ENCODE results near the gene PBX2. TPM values are rescaled to one million over a fixed set of nuclear protein-coding genes. Genes with fewer than 3 reads are reported as not detected.
A peak's percentile ranks its signal among the peaks of the same experiment; 100 is the strongest.

The PBX2 gene, protein sequence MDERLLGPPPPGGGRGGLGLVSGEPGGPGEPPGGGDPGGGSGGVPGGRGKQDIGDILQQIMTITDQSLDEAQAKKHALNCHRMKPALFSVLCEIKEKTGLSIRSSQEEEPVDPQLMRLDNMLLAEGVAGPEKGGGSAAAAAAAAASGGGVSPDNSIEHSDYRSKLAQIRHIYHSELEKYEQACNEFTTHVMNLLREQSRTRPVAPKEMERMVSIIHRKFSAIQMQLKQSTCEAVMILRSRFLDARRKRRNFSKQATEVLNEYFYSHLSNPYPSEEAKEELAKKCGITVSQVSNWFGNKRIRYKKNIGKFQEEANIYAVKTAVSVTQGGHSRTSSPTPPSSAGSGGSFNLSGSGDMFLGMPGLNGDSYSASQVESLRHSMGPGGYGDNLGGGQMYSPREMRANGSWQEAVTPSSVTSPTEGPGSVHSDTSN
- 1 to 10 TPM in 5 of 6 donors, under 1 TPM in 1; 0.64 to 4.0 (median 3.1) TPM for polyA plus RNA-seq (ENCODE audit: low read depth in 6 of 6)

DNA sequence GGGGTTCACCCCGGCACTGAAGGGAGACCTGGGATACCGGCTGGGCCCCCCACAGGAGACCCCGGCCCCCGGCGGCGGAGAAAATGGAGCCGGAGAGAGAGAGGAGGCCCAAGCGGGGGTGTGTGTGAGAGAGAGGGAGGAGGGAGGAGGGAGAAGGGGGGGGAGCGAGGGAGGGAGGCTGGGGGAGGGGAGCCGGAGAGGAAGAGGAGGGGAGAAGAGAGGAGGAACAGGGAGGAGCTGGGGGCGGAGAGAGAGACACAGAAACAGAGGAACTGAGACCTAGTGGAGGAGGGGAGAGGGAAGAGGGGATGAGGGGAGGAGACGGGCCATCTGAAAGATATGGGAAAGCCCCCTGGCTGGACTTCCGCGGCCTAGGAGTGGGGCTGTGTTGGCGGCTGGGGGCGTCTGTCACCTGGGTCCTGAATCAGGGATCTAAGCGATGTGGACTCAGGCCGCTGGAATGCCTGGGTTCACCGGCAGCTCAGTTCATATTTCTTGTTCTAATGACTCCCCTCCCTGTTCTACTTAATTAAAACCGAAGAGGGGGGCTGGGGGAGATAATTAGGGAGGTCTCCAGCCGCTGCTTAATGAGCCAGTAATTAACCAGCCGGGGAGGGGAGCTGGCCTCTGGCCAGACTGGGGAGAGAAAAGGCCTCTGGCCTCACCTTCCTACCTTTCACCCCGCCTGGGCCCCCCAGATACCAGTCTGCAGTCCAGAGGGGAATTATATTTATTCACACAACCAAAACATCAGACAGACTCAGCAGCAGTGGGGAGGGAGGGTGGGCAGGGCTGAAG, at the start of gene PBX2:
PBX2 (minus strand) TSS at position 149 of the 798 bp plus-strand sequence. CDS start 287 bp downstream, outside the sequence.
- peaks cover 76 to 83% (median 82%) of the 10 kb centered on the region in 3 donors for H3K4me1 Mint-ChIP-seq

DNA sequence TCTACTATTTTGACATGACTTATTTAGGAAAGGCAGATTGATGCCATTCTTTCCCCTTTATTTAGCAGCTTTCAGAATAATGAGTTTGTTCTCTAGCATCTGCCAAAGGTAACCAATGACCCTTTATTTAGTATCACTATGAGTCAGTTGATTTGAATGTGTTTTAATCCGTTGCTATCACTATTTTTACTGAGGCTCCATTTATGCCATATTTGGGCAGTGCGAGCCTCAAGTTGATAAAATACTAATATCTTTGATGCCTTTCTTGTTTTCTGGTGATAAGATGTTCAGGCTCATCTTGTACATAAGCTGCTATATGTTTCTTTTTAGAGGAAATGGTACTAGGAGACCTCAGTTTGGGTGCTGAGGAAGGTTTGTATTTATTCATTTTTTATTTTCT, 49.5 kb upstream of the PBX2 start:
- no peak for DNase-seq
- peaks cover 0 to 11% (median 0%) of the 10 kb centered on the region in 3 donors for H3K27me3 Mint-ChIP-seq
- ATAC-seq (ENCODE audit: low read depth in 2 of 2) = no peak
- H3K27ac Mint-ChIP-seq = peak overlapping the region in 1 of 6 donors; percentile 30
- H3K9me3 Mint-ChIP-seq = no peaks in the 10 kb centered on the region
- no peak overlapping the region for H3K4me3 Mint-ChIP-seq
- no peaks in the 10 kb centered on the region for H3K36me3 Mint-ChIP-seq
- peaks cover 4 to 7% (median 5%) of the 10 kb centered on the region in 3 donors for H3K4me1 Mint-ChIP-seq

More for the DNA sequence above, at the start of gene PBX2:
- Mint-ChIP-seq H3K27ac (peak within 1 kb of the TSS; percentile 98 to 100 (median 99)), H3K36me3 (peaks cover 16 to 41% of the 10 kb centered on the region in 2 donors), H3K27me3 (no peaks in the 10 kb centered on the region), H3K4me3 (peak within 1 kb of the TSS; percentile 94 to 99 (median 98)), H3K9me3 (no peaks in the 10 kb centered on the region)
- DNase-seq = peak; percentile 88
- ATAC-seq (ENCODE audit: low read depth in 2 of 2) = peak; percentile 83

DNA sequence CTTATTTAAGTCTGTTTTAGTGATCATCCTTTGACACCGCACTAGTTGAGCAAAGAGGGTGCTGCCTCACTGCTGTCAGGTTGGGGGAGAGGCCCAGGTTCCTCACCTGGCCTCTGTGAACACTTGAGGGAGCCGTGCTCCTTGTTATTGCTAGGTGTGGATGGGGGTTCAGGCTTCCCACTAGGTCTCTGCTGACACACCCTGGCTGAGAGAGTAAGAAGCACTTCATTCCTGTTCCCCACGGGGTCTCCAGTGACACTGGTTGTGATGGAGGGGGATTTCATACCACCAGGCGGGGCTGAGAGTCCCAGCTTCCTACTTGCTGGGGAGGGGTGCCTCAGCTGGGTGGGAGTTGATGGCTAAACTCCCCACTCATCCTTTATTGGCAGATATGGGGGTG, 44.9 kb upstream of the PBX2 start:
- peak in 1 of 2 donors; percentile 37 for ATAC-seq (ENCODE audit: low read depth in 2 of 2)
- Mint-ChIP-seq H3K9me3 (peaks cover 0 to 2% (median 0%) of the 10 kb centered on the region in 7 donors), H3K4me1 (peaks cover 0 to 4% (median 0%) of the 10 kb centered on the region in 3 donors), H3K27ac (no peak overlapping the region), H3K4me3 (no peak overlapping the region), H3K36me3 (no peaks in the 10 kb centered on the region), H3K27me3 (peaks cover 0 to 11% (median 0%) of the 10 kb centered on the region in 3 donors)
- no peak for DNase-seq

DNA sequence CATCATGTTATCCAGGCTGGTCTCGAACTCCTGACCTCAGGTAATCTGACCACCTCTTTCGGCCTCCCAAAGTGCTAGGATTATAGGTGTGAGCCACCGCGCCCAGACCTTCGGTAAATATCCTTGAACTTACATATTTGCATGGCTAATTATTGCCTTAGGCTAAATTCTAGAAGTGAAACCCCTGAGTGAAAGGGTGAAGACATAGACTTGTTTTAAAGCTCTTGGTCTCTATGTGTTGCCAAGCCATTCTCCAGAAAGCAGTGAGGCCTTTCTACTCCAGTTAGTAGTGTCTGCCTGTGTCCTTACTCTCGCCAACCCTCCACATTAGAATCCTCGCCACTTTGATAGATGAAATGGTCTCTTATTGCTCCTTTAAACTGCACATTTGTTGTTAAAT, 36.4 kb upstream of the PBX2 start:
- Mint-ChIP-seq H3K4me1 (peaks cover 55 to 72% (median 57%) of the 10 kb centered on the region in 3 donors), H3K27me3 (no peaks in the 10 kb centered on the region), H3K4me3 (peak overlapping the region in 4 of 8 donors; percentile 32 to 82 (median 48)), H3K9me3 (no peaks in the 10 kb centered on the region), H3K36me3 (no peaks in the 10 kb centered on the region), H3K27ac (peak overlapping the region; percentile 56 to 97 (median 83))
- DNase-seq = peak; percentile 23
- ATAC-seq (ENCODE audit: low read depth in 2 of 2) = peak; percentile 54 to 58

DNA sequence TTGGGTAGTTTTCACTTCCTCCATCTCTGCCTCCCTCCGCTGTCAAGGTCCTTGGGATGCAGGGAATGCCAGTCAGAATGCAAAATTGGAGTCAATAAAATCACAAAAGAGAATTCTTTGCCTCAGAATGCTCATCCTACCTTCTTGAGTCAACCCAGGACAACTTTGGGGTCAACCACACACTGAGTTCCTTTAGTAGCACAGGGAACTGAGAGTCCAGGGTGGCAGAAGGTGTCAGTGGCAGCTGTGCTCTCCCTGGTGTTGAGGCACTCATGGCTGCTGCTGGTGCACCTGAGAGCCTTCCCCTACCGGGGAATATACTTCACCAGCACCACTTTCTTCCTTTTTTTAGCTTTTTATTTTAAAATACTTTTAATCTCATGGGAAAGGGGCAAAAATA, 34.7 kb upstream of the PBX2 start:
- DNase-seq (peak; percentile 46), ATAC-seq (ENCODE audit: low read depth in 2 of 2) (peak; percentile 88 to 90)
- Mint-ChIP-seq H3K27ac (peak overlapping the region in 4 of 6 donors; percentile 38 to 97 (median 82)), H3K9me3 (no peaks in the 10 kb centered on the region), H3K4me3 (peak overlapping the region in 3 of 8 donors; percentile 42 to 73 (median 59)), H3K4me1 (peaks cover 58 to 76% (median 58%) of the 10 kb centered on the region in 3 donors), H3K27me3 (no peaks in the 10 kb centered on the region), H3K36me3 (no peaks in the 10 kb centered on the region)

DNA sequence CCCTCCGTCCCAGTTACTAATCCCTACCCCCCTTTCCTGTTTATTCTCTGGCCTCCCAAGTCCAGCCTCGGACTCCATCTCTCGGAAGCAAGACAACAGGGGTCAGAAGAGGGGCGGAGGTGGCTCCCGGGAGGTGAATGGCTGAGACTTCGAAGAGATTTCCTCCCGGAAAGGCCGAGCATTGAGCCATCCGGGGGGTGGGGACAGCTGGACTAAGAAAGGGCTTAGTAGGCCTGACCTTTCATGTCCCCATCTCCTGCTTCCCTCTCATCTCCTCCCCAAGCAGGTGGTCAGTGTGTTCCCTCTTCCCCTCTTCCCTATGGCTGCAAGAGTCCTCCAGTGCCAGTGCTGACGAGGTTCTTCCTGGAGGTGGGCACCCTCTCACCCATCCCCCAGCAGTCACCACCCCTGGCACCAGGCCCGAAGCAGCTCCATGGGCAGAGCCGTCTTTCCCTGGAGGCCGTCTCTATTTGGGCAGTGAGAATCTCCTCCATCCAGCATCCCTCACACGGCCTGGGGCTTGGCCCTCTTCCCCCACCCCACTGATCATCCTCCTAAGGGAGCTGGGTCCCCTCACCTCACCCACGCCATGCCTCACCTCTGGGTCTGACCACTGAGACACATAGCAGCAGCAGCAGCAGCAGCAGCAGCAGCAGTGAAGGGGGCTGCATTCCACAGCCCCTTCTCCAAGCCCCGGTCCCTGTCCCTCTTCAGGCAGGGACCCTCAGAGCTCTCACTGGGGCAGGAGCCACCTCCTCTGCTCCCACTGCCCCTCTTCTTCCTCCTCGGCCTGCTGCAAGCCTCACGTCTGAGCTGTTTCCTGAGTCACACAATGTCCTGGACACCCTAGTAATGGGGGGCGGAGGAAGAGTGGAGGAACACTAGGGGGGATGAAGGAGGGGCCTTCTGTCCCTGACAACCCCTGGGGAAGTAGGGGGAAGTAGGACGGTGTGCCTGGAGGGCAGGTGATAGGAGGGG, 33.5 kb upstream of the PBX2 start, which contains the start of gene NOTCH4:
NOTCH4 (minus strand) TSS at position 810 of the 978 bp plus-strand sequence; CDS start at position 671, 139 bp downstream.
- Mint-ChIP-seq H3K9me3 (no peaks in the 10 kb centered on the region), H3K4me3 (peak within 1 kb of the TSS in 6 of 8 donors; percentile 42 to 73 (median 52)), H3K27ac (peak within 1 kb of the TSS; percentile 82 to 97 (median 92)), H3K36me3 (no peaks in the 10 kb centered on the region), H3K4me1 (peaks cover 51 to 78% (median 53%) of the 10 kb centered on the region in 3 donors), H3K27me3 (no peaks in the 10 kb centered on the region)
- ATAC-seq (ENCODE audit: low read depth in 2 of 2) = no peak
- DNase-seq = no peak

DNA sequence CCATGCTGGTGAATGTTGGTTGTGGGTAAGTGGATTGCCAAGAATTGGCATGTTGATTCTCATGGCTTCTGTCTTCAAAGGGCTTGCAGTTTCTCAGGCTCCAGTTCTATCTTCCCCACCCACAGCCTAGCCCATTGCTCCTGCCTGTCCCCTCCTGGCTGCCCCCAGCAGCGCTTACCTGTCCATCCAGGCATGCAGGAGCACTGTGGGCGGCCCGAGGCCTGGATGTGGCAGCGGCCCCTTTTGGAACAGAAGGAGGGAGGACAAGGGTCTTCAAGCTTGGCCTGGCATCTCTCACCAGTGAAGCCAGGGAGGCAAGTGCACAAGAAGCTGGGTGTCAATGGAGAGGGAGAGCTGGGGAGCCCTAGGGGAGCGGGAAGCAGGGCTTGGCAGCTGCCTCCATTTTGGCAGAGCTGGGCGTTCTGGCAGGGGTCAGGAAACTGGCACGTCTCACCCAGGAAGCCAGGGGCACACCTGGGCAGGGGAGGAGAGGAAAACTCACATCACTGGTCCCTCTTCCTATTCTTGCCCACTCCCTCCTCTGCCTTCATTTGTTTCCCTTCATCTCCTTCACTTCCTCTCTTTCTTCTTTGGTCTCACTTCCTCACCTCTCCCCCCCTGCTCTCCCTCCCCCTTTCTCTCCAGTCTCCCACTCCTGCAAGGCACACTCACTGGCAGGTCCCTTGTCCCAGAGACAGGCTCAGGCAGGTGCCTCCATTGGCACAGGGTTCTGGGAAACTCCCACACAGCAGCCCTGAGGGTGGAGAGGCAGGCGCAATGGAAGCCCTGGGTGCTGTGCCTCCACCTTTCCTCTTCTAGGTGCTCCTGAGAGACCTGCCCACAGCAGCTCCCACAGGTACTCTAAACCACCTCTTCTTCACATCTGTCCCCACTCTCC, 32.6 kb upstream of the PBX2 start:
- peaks cover 45 to 70% (median 52%) of the 10 kb centered on the region in 3 donors for H3K4me1 Mint-ChIP-seq
- peak overlapping the region in 3 of 8 donors; percentile 28 to 48 (median 44) for H3K4me3 Mint-ChIP-seq
- no peak for DNase-seq
- H3K9me3 Mint-ChIP-seq = no peaks in the 10 kb centered on the region
- peak overlapping the region; percentile 70 to 95 (median 84) for H3K27ac Mint-ChIP-seq
- H3K27me3 Mint-ChIP-seq = peaks cover 0 to 3% (median 0%) of the 10 kb centered on the region in 3 donors
- no peak for ATAC-seq (ENCODE audit: low read depth in 2 of 2)
- H3K36me3 Mint-ChIP-seq = no peaks in the 10 kb centered on the region

DNA sequence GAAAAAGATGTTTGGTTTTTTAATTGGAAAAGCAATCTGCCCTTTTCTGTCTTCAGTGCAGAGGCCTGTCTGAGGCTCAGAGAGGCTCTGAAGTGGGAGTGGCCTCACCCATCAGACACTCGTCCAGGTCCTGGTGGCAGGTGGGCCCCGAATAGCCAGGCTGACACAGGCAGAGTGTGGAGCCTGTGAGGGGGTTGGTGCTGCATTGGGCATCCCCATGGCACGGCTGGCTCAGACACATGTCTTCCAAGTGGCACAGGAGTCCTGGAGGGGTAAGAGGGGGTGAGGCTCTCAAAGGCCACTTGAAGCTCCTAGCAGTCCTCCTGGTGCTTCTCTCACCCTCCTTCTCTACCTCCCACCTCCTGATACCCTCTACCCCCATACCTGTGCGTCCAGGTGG, 30.0 kb upstream of the PBX2 start:
- Mint-ChIP-seq H3K4me3 (no peak overlapping the region), H3K36me3 (no peaks in the 10 kb centered on the region), H3K4me1 (peaks cover 39 to 48% (median 42%) of the 10 kb centered on the region in 3 donors), H3K9me3 (no peaks in the 10 kb centered on the region), H3K27me3 (peaks cover 0 to 6% (median 0%) of the 10 kb centered on the region in 3 donors), H3K27ac (no peak overlapping the region)
- DNase-seq = no peak
- no peak for ATAC-seq (ENCODE audit: low read depth in 2 of 2)

DNA sequence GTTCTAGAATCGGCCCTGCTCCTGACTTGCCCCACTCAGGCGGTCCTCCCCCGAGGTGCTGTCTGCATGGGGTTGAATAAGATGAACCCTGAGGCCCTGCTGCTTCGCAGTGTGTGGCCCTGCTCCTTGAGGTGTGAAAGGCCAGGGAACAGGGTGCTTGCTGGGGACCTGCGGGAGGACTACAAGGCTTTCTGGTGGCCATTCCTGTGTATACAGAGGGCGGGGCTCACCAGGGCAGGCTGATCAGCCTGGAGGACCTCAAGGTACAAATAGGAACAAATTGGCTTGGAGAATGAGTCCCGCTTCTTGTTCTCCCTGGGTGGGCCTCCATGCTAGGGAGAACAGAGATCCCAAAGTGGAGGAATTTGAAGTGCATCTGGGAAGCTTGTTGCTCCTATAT, 28.2 kb upstream of the PBX2 start:
- no peak overlapping the region for H3K27ac Mint-ChIP-seq
- DNase-seq (no peak), ATAC-seq (ENCODE audit: low read depth in 2 of 2) (no peak)
- H3K9me3 Mint-ChIP-seq = no peaks in the 10 kb centered on the region
- no peaks in the 10 kb centered on the region for H3K36me3 Mint-ChIP-seq
- H3K4me3 Mint-ChIP-seq = no peak overlapping the region
- peaks cover 0 to 6% (median 0%) of the 10 kb centered on the region in 3 donors for H3K27me3 Mint-ChIP-seq
- H3K4me1 Mint-ChIP-seq = peaks cover 28 to 36% (median 35%) of the 10 kb centered on the region in 3 donors

DNA sequence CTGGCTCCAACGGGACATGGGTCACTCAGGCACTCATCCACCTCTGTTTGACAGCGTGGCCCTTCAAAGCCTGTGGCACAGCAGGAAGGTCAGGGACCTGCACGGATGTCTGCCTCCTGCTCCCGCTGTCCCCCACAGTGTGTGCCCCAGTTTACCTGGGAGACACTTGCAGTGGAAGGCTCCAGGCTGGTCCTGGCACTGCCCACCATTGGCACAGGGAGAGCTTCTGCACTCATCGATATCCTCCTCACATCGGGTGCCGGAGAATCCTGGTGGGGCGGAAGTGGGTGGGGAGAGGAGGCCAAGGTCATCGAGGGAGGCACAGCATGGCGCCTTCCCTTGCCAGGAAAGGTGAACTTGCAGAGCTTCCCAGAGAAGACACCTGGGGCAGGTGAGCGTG, 27.0 kb upstream of the PBX2 start:
- H3K4me1 Mint-ChIP-seq = peaks cover 16 to 26% (median 23%) of the 10 kb centered on the region in 3 donors
- H3K9me3 Mint-ChIP-seq = no peaks in the 10 kb centered on the region
- no peak overlapping the region for H3K4me3 Mint-ChIP-seq
- H3K27me3 Mint-ChIP-seq = peaks cover 0 to 6% (median 0%) of the 10 kb centered on the region in 3 donors
- no peak overlapping the region for H3K27ac Mint-ChIP-seq
- H3K36me3 Mint-ChIP-seq = no peaks in the 10 kb centered on the region
- ATAC-seq (ENCODE audit: low read depth in 2 of 2) (no peak), DNase-seq (no peak)

DNA sequence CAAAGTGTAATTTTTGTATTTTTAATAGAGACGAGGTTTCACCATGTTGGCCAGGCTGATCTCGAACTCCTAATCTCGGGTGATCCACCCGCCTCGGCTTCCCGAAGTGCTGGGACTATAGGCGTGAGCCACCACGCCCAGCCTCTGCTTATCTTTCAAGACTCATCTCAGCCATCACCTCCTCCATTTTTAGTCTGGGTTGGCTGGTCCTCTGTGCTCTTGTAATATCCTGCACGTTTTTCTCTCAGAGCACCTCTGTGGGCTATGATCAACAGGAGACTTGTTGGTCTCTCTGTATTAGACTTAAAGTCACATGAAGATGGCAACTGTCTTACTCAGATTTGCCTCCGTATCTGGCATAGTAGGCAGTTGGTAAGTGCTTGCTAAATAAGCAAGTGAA, 26.3 kb upstream of the PBX2 start:
- H3K9me3 Mint-ChIP-seq = no peaks in the 10 kb centered on the region
- no peaks in the 10 kb centered on the region for H3K36me3 Mint-ChIP-seq
- no peak for ATAC-seq (ENCODE audit: low read depth in 2 of 2)
- H3K4me1 Mint-ChIP-seq = peaks cover 10 to 23% (median 17%) of the 10 kb centered on the region in 3 donors
- H3K4me3 Mint-ChIP-seq = no peak overlapping the region
- H3K27me3 Mint-ChIP-seq = peaks cover 0 to 6% (median 0%) of the 10 kb centered on the region in 3 donors
- no peak for DNase-seq
- no peak overlapping the region for H3K27ac Mint-ChIP-seq

Measured in naive B cell (primary cell).